RWPE2 (cell line): ENCODE results near the gene EVPL.

Experiments
- ATAC-seq: fragments of 200-7000 bp; cut with Tn5 transposase; 3 replicates; pipeline ENCODE4 v1.9.1; 2021; ENCODE audit warnings: low read depth
- DNase-seq: peaks from one replicate; pipeline ENCODE4 v3.0.0-alpha.2; 2020; ENCODE audit warnings: low spot score
- H3K27ac ChIP-seq: fragments of 450-650 bp; 2 replicates; pipeline ENCODE4 v1.5.1; 2017; ENCODE audit warnings: mild to moderate bottlenecking; ENCODE audit not compliant: poor library complexity, severe bottlenecking
- H3K27me3 ChIP-seq: fragments of 250-450 bp; sonication (Bioruptor Pico); 2 replicates; pipeline ENCODE4 v1.5.1; 2021; ENCODE audit warnings: mild to moderate bottlenecking, moderate library complexity; ENCODE audit not compliant: insufficient read depth, poor library complexity, severe bottlenecking
- H3K36me3 ChIP-seq: fragments of 250-450 bp; sonication (Bioruptor Pico); 2 replicates; pipeline ENCODE4 v1.5.1; 2020; ENCODE audit warnings: low read depth, mild to moderate bottlenecking, moderate library complexity
- H3K4me1 ChIP-seq: fragments of 250-450 bp; sonication (Bioruptor Pico); 2 replicates; pipeline ENCODE4 v1.5.1; 2021; ENCODE audit warnings: mild to moderate bottlenecking, moderate library complexity; ENCODE audit not compliant: insufficient read depth, poor library complexity, severe bottlenecking
- H3K4me3 ChIP-seq: fragments of 250-450 bp; sonication (Bioruptor Pico); 2 replicates; pipeline ENCODE4 v1.5.1; 2021; ENCODE audit warnings: mild to moderate bottlenecking, moderate library complexity; ENCODE audit not compliant: severe bottlenecking
- H3K9me3 ChIP-seq: fragments of 250-450 bp; sonication (Bioruptor Pico); 2 replicates; pipeline ENCODE4 v1.5.1; 2021; ENCODE audit warnings: mild to moderate bottlenecking, moderate library complexity; ENCODE audit not compliant: severe bottlenecking
- CTCF ChIP-seq: fragments of 450-650 bp; IDR thresholded peaks from one replicate; pipeline ENCODE4 v1.5.1; 2017; ENCODE audit warnings: mild to moderate bottlenecking, moderate library complexity; ENCODE audit not compliant: poor library complexity, severe bottlenecking

The EVPL gene

GRCh38 chr17:75983501-75984181 lies 43.5 kb downstream of the EVPL start:
- Histone ChIP-seq H3K9me3 (no peaks in the 10 kb centered on the region), H3K36me3 (no peaks in the 10 kb centered on the region), H3K27me3 (no peaks in the 10 kb centered on the region), H3K4me3 (no peak overlapping the region), H3K4me1 (peaks cover 5% of the 10 kb centered on the region), H3K27ac (no peak overlapping the region)
- no peak for ATAC-seq
- TF ChIP-seq CTCF: no peak
- DNase-seq: no peak

- DNase-seq: no peak
- Histone ChIP-seq H3K9me3 (no peaks in the 10 kb centered on the region), H3K36me3 (no peaks in the 10 kb centered on the region), H3K27me3 (no peaks in the 10 kb centered on the region), H3K4me3 (no peak overlapping the region), H3K27ac (no peak overlapping the region), H3K4me1 (peaks cover 13% of the 10 kb centered on the region)
- ATAC-seq: no peak
- TF ChIP-seq CTCF: no peak
Observed at GRCh38 chr17:75981019-75981615, 46.0 kb downstream of the EVPL start.

- DNase-seq (no peak), ATAC-seq (no peak)
- Histone ChIP-seq H3K27me3 (no peaks in the 10 kb centered on the region), H3K9me3 (no peaks in the 10 kb centered on the region), H3K4me1 (peaks cover 13% of the 10 kb centered on the region), H3K4me3 (peak overlapping the region; percentile 61), H3K27ac (peak overlapping the region; percentile 75), H3K36me3 (0 out of 2 replicates have a peak, but pooled peaks cover 3% of the 10 kb centered on the region)
- TF ChIP-seq CTCF: no peak
Observed at GRCh38 chr17:75980188-75981018, 46.7 kb downstream of the EVPL start.

- no peaks in the 10 kb centered on the region for H3K27me3 ChIP-seq
- peaks cover 13% of the 10 kb centered on the region for H3K4me1 ChIP-seq
- ATAC-seq: peak; percentile 37
Observed at GRCh38 chr17:75979705-75980187, 47.4 kb downstream of the EVPL start.

More at GRCh38 chr17:75979705-75980187, 47.4 kb downstream of the EVPL start:
- Histone ChIP-seq H3K4me3 (peak overlapping the region; percentile 61), H3K36me3 (0 out of 2 replicates have a peak, but pooled peaks cover 3% of the 10 kb centered on the region), H3K9me3 (no peaks in the 10 kb centered on the region), H3K27ac (peak overlapping the region; percentile 75)
- TF ChIP-seq CTCF: no peak
- no peak for DNase-seq
